NCI-H1092 treated with DMSO at 0.1 percent for 48 hours (cell line): ENCODE results near the gene GMDS.

Experiments used
- DNase-seq: peaks from one replicate; lab custom pipeline; 2025; lab: John Stamatoyannopoulos, UW

Gene GMDS

GRCh38 chr6:1895721-1896120 is 349.7 kb downstream of the GMDS start:
- DNase-seq, result no peak

- no peak for DNase-seq
Observed at GRCh38 chr6:1894954-1895353, 350.5 kb downstream of the GMDS start.

GRCh38 chr6:1893470-1894130 is 351.8 kb downstream of the GMDS start:
- DNase-seq, result no peak

GRCh38 chr6:1892716-1893115 is 352.7 kb downstream of the GMDS start:
- no peak for DNase-seq

- no peak for DNase-seq
Observed at GRCh38 chr6:1890987-1891386, 354.4 kb downstream of the GMDS start.

GRCh38 chr6:1890071-1890470 is 355.3 kb downstream of the GMDS start:
- no peak for DNase-seq

GRCh38 chr6:1885576-1886011 is 359.8 kb downstream of the GMDS start:
- no peak for DNase-seq

- DNase-seq, result no peak
Observed at GRCh38 chr6:1884313-1884712, 361.1 kb downstream of the GMDS start.

- DNase-seq, result no peak
Observed at GRCh38 chr6:1878330-1878729, 367.1 kb downstream of the GMDS start.

- no peak for DNase-seq
Observed at GRCh38 chr6:1873781-1874180, 371.6 kb downstream of the GMDS start.

- DNase-seq, result peak; percentile 0
Observed at GRCh38 chr6:1872649-1873131, 372.7 kb downstream of the GMDS start.

GRCh38 chr6:1871724-1872315 is 373.6 kb downstream of the GMDS start:
- DNase-seq, result no peak

GRCh38 chr6:1870932-1871331 is 374.5 kb downstream of the GMDS start:
- DNase-seq, result no peak

GRCh38 chr6:1870251-1870650 is 375.2 kb downstream of the GMDS start:
- no peak for DNase-seq

- no peak for DNase-seq
Observed at GRCh38 chr6:1869769-1870168, 375.6 kb downstream of the GMDS start.

- DNase-seq, result no peak
Observed at GRCh38 chr6:1869308-1869707, 376.1 kb downstream of the GMDS start.

GRCh38 chr6:1868561-1869261 is 376.7 kb downstream of the GMDS start:
- no peak for DNase-seq

- no peak for DNase-seq
Observed at GRCh38 chr6:1867197-1867596, 378.2 kb downstream of the GMDS start.

- no peak for DNase-seq
Observed at GRCh38 chr6:1865585-1865984, 379.8 kb downstream of the GMDS start.

- peak; percentile 0 for DNase-seq
Observed at GRCh38 chr6:1864496-1864895, 380.9 kb downstream of the GMDS start.

GRCh38 chr6:1862411-1862810 is 383.0 kb downstream of the GMDS start:
- DNase-seq, result no peak

GRCh38 chr6:1860756-1861348 is 384.6 kb downstream of the GMDS start:
- no peak for DNase-seq

- no peak for DNase-seq
Observed at GRCh38 chr6:1858859-1859258, 386.5 kb downstream of the GMDS start.
